GOT3 (cell line): ENCODE measurements around the gene DOCK2.

ENCODE experiments used
- DNase-seq: peaks from one replicate; lab custom pipeline; 2025; ENCODE audit warnings: mixed read lengths; lab: John Stamatoyannopoulos, UW

The DOCK2 gene

GRCh38 chr5:170131235-170131634 is 494.2 kb downstream of the DOCK2 start:
- DNase-seq, result no peak

- DNase-seq, result no peak
These were observed 495.3 kb downstream of the DOCK2 start for GRCh38 chr5:170132269-170132975.
